ENCODE results near the gene EXO1. TPM values are rescaled to one million over a fixed set of nuclear protein-coding genes. Genes with fewer than 3 reads are reported as not detected.

The EXO1 gene
- total RNA-seq, 1 experiment from 2014 or later, result 36.5 TPM

- TF ChIP-seq ETV6 (CRISPR knock-in tag; IDR thresholded peaks at IDR 0.05) (no peak), EMX1 (CRISPR knock-in tag; IDR thresholded peaks at IDR 0.05) (no peak), ZMAT4 (CRISPR knock-in tag; IDR thresholded peaks at IDR 0.05) (no peak), USF1 (CRISPR knock-in tag; IDR thresholded peaks at IDR 0.05) (no peak), GRHL2 (CRISPR knock-in tag; IDR thresholded peaks at IDR 0.05; ENCODE audit: insufficient replicate concordance, severe bottlenecking) (no peak), JAZF1 (CRISPR knock-in tag; IDR thresholded peaks at IDR 0.05) (no peak), SP1 (CRISPR knock-in tag; conservative IDR thresholded peaks at IDR 0.05) (no peak), ZNF138 (CRISPR knock-in tag; conservative IDR thresholded peaks at IDR 0.05) (no peak), IRF2 (CRISPR knock-in tag; IDR thresholded peaks at IDR 0.05; ENCODE audit: borderline replicate concordance, low read depth) (no peak), ZNF263 (CRISPR knock-in tag; IDR thresholded peaks at IDR 0.05; ENCODE audit: low read depth) (no peak), ELF4 (CRISPR knock-in tag; IDR thresholded peaks at IDR 0.05; ENCODE audit: low read depth) (no peak), PRRX2 (CRISPR knock-in tag; IDR thresholded peaks at IDR 0.05) (no peak), CBFB (CRISPR knock-in tag; IDR thresholded peaks at IDR 0.05; ENCODE audit: low read depth) (no peak), TEAD4 (CRISPR knock-in tag; IDR thresholded peaks at IDR 0.05) (no peak), ZNF121 (CRISPR knock-in tag; IDR thresholded peaks at IDR 0.05) (no peak)
- TF ChIP-seq, protein P1, sequence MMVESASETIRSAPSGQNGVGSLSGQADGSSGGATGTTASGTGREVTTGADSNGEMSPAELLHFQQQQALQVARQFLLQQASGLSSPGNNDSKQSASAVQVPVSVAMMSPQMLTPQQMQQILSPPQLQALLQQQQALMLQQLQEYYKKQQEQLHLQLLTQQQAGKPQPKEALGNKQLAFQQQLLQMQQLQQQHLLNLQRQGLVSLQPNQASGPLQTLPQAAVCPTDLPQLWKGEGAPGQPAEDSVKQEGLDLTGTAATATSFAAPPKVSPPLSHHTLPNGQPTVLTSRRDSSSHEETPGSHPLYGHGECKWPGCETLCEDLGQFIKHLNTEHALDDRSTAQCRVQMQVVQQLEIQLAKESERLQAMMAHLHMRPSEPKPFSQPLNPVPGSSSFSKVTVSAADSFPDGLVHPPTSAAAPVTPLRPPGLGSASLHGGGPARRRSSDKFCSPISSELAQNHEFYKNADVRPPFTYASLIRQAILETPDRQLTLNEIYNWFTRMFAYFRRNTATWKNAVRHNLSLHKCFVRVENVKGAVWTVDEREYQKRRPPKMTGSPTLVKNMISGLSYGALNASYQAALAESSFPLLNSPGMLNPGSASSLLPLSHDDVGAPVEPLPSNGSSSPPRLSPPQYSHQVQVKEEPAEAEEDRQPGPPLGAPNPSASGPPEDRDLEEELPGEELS (CRISPR knock-in tag; IDR thresholded peaks at IDR 0.05), result no peak
- TF ChIP-seq, protein P2, sequence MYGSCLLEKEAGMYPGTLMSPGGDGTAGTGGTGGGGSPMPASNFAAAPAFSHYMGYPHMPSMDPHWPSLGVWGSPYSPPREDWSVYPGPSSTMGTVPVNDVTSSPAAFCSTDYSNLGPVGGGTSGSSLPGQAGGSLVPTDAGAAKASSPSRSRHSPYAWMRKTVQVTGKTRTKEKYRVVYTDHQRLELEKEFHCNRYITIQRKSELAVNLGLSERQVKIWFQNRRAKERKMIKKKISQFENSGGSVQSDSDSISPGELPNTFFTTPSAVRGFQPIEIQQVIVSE (CRISPR knock-in tag; IDR thresholded peaks at IDR 0.05; ENCODE audit: borderline replicate concordance), result no peak
- TF ChIP-seq, protein P3, sequence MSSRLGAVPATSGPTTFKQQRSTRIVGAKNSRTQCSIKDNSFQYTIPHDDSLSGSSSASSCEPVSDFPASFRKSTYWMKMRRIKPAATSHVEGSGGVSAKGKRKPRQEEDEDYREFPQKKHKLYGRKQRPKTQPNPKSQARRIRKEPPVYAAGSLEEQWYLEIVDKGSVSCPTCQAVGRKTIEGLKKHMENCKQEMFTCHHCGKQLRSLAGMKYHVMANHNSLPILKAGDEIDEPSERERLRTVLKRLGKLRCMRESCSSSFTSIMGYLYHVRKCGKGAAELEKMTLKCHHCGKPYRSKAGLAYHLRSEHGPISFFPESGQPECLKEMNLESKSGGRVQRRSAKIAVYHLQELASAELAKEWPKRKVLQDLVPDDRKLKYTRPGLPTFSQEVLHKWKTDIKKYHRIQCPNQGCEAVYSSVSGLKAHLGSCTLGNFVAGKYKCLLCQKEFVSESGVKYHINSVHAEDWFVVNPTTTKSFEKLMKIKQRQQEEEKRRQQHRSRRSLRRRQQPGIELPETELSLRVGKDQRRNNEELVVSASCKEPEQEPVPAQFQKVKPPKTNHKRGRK (CRISPR knock-in tag; IDR thresholded peaks at IDR 0.05; ENCODE audit: borderline replicate concordance), result no peak
- Mint-ChIP-seq H3K4me3 (no peak overlapping the region), H3K4me1 (no peaks in the 10 kb centered on the region), H3K9me3 (no peaks in the 10 kb centered on the region), H3K27ac (no peak overlapping the region), H3K36me3 (no peaks in the 10 kb centered on the region), H3K27me3 (ENCODE audit: low read depth) (no peaks in the 10 kb centered on the region; the same call in 1 of the 2 replicates)
- no peak for ATAC-seq
- POLR2A ChIA-PET, result no interaction called here
- DNase-seq (ENCODE audit: low spot score), result no peak
- CTCF ChIA-PET, result no interaction called here
Observed at GRCh38 chr1:241819340-241819866, 28.6 kb upstream of the EXO1 start.

DNA sequence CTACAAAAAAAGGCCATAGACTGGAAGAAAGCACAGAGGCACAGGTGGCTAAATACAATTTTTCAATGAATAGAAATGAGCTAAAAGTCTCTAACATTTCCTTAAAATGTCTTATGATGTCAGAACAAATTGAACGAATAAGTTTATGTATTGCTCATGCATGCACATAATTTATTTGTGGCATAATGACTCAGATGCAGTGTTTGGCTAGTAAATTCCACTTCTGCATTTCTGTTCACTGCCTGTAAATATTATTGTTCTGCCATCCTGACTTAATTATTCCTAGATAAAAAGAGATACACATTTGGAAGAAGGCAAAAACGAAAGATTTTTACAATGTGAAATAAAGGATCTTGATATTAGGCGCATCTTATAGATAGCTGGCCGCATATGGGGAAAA, 26.6 kb upstream of the EXO1 start:
- no peak for ATAC-seq
- no peaks in the 10 kb centered on the region for H3K36me3 Mint-ChIP-seq
- POLR2A ChIA-PET, result no interaction called here
- H3K9me3 Mint-ChIP-seq, result no peaks in the 10 kb centered on the region
- no peak overlapping the region for H3K4me3 Mint-ChIP-seq
- H3K27ac Mint-ChIP-seq, result no peak overlapping the region
- CTCF ChIA-PET, result interaction anchor here (0.6 kb wide), 1 partner anchor 1084 kb away, joined by 4 read pairs; no protein-coding TSS in a partner anchor
- no peaks in the 10 kb centered on the region; the same call in 1 of the 2 replicates for H3K27me3 Mint-ChIP-seq (ENCODE audit: low read depth)
- TF ChIP-seq TEAD4 (CRISPR knock-in tag; IDR thresholded peaks at IDR 0.05), result no peak
- no peak for DNase-seq (ENCODE audit: low spot score)
- no peaks in the 10 kb centered on the region for H3K4me1 Mint-ChIP-seq

GRCh38 chr1:241822846-241823245, 25.2 kb upstream of the EXO1 start:
- ChIA-PET CTCF (no interaction called here), POLR2A (no interaction called here)
- no peaks in the 10 kb centered on the region for H3K9me3 Mint-ChIP-seq
- no peaks in the 10 kb centered on the region for H3K27me3 Mint-ChIP-seq (ENCODE audit: low read depth)
- no peak for DNase-seq (ENCODE audit: low spot score)
- no peaks in the 10 kb centered on the region for H3K4me1 Mint-ChIP-seq
- no peak overlapping the region for H3K27ac Mint-ChIP-seq
- no peak overlapping the region for H3K4me3 Mint-ChIP-seq
- ATAC-seq, result no peak
- H3K36me3 Mint-ChIP-seq, result no peaks in the 10 kb centered on the region
- TF ChIP-seq KAT7 (CRISPR knock-in tag; IDR thresholded peaks at IDR 0.05; ENCODE audit: borderline replicate concordance) (no peak), MLX (CRISPR knock-in tag; IDR thresholded peaks at IDR 0.05) (no peak), ZBTB43 (CRISPR knock-in tag; IDR thresholded peaks at IDR 0.05) (no peak), USF2 (CRISPR knock-in tag; IDR thresholded peaks at IDR 0.05) (no peak), ESRRA (CRISPR knock-in tag; IDR thresholded peaks at IDR 0.05; ENCODE audit: borderline replicate concordance) (no peak), JUN (CRISPR knock-in tag; IDR thresholded peaks at IDR 0.05) (no peak), ZNF219 (CRISPR knock-in tag; IDR thresholded peaks at IDR 0.05; ENCODE audit: borderline replicate concordance) (no peak), CREM (CRISPR knock-in tag; IDR thresholded peaks at IDR 0.05) (no peak)
